Lower leg skin (tissue), 3 donors: ENCODE measurements around the gene MTUS2.

Source experiments
- POLR2A ChIP-seq, 2 donors: fragments of 450-650 bp; IDR thresholded peaks; one replicate each; pipeline ENCODE4 v1.6.1; 2016 to 2017; ENCODE audit warnings: antibody characterized with exemption in 2 of 2, mild to moderate bottlenecking in 1 of 2, moderate library complexity in 1 of 2
- TF ChIP-seq, protein P1 (sequence below), 3 donors: fragments of 450-650 bp; IDR thresholded peaks; one replicate each; pipeline ENCODE4 v1.5.1; 2016; ENCODE audit warnings: antibody characterized with exemption in 3 of 3, mild to moderate bottlenecking in 3 of 3, moderate library complexity in 2 of 3

DNA sequence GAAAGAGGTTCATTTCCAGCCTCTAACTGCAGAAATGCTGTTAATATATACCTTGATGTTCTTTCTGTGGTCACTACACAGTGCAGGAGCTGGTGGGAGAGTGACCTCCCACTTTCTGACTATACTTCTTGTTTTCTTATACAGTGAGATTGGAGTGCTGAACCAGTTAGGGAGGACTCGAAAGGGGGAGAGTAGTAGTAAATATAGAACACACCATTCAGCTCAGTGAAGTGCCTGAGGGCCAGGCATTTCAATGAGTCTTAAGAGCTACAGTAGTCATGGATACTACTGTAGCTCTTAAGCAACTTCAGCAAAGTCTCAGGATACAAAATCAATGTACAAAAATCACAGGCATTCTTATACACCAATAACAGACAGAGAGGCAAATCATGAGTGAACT is 372.9 kb downstream of the MTUS2 start:
- TF ChIP-seq POLR2A (IDR thresholded peaks at IDR 0.05): no peak
- TF ChIP-seq, protein P1, sequence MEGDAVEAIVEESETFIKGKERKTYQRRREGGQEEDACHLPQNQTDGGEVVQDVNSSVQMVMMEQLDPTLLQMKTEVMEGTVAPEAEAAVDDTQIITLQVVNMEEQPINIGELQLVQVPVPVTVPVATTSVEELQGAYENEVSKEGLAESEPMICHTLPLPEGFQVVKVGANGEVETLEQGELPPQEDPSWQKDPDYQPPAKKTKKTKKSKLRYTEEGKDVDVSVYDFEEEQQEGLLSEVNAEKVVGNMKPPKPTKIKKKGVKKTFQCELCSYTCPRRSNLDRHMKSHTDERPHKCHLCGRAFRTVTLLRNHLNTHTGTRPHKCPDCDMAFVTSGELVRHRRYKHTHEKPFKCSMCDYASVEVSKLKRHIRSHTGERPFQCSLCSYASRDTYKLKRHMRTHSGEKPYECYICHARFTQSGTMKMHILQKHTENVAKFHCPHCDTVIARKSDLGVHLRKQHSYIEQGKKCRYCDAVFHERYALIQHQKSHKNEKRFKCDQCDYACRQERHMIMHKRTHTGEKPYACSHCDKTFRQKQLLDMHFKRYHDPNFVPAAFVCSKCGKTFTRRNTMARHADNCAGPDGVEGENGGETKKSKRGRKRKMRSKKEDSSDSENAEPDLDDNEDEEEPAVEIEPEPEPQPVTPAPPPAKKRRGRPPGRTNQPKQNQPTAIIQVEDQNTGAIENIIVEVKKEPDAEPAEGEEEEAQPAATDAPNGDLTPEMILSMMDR (IDR thresholded peaks at IDR 0.05): no peak
